Fibroblast of lung (primary cell): ENCODE results near the gene C14orf119. TPM values are rescaled to one million over a fixed set of nuclear protein-coding genes. Genes with fewer than 3 reads are reported as not detected.

Source experiments
- DNase-seq, 2 donors: peaks; one replicate each; pipeline versions ENCODE4 v3.0.0 to v3.0.0-alpha.2; 2010; ENCODE audit warnings: low read depth in 2 of 2
- H2AFZ ChIP-seq: 2 replicates; pipeline ENCODE4 v1.5.1; 2012; ENCODE audit warnings: low read length, control low read depth, inconsistent platforms
- H3K27ac ChIP-seq: 2 replicates; pipeline ENCODE4 v1.5.1; 2011; ENCODE audit warnings: low read length, control low read depth; ENCODE audit not compliant: insufficient read depth
- H3K27me3 ChIP-seq: 2 replicates; pipeline ENCODE4 v1.5.1; 2011; ENCODE audit warnings: mild to moderate bottlenecking, low read length; ENCODE audit not compliant: control insufficient read depth, insufficient read depth
- H3K36me3 ChIP-seq: 2 replicates; pipeline ENCODE4 v1.5.1; 2011; ENCODE audit warnings: low read length; ENCODE audit not compliant: control insufficient read depth, insufficient read depth
- H3K4me1 ChIP-seq: 2 replicates; pipeline ENCODE4 v1.5.1; 2011; ENCODE audit warnings: low read length; ENCODE audit not compliant: control insufficient read depth, insufficient read depth; ENCODE audit errors: extremely low read depth
- H3K4me2 ChIP-seq: 2 replicates; pipeline ENCODE4 v1.5.1; 2011; ENCODE audit warnings: low read length, control low read depth; ENCODE audit not compliant: insufficient read depth; ENCODE audit errors: extremely low read depth
- H3K4me3 ChIP-seq, 4 experiments: fragments of 200-600 bp in 1 of 4; sonication (generic) in 1 of 4; replicated peaks in 1 of 4; 2 replicates each; pipeline ENCODE4 v1.5.1; 2011 to 2016; ENCODE audit warnings: low read length in 4 of 4, low read depth in 3 of 4, mild to moderate bottlenecking in 3 of 4, control low read depth in 2 of 4, inconsistent platforms in 1 of 4, mixed read lengths in 1 of 4; ENCODE audit not compliant: insufficient read depth in 1 of 4; ENCODE audit errors: control extremely low read depth in 1 of 4
- H3K79me2 ChIP-seq: 2 replicates; pipeline ENCODE4 v1.5.1; 2012; ENCODE audit warnings: mild to moderate bottlenecking, low read length, inconsistent platforms; ENCODE audit not compliant: control insufficient read depth, insufficient read depth
- H3K9ac ChIP-seq: 2 replicates; pipeline ENCODE4 v1.5.1; 2011; ENCODE audit warnings: mild to moderate bottlenecking, low read length, control low read depth; ENCODE audit not compliant: insufficient read depth
- H3K9me3 ChIP-seq: 2 replicates; pipeline ENCODE4 v1.5.1; 2012; ENCODE audit warnings: low read depth, low read length; ENCODE audit not compliant: control insufficient read depth, insufficient read depth
- H4K20me1 ChIP-seq: 2 replicates; pipeline ENCODE4 v1.5.1; 2011; ENCODE audit warnings: low read length; ENCODE audit not compliant: control insufficient read depth, insufficient read depth; ENCODE audit errors: extremely low read depth
- CTCF ChIP-seq, 2 donors: IDR thresholded peaks in 1 of 2; conservative IDR thresholded peaks in 1 of 2; 1 replicate in 1 of 2; 2 replicates in 1 of 2; pipeline ENCODE4 v1.5.1; 2011 to 2012; ENCODE audit warnings: low read length in 2 of 2, control low read depth in 1 of 2, inconsistent platforms in 1 of 2, low read depth in 1 of 2, mild to moderate bottlenecking in 1 of 2
- EZH2 ChIP-seq: IDR thresholded peaks from 2 replicates; pipeline ENCODE4 v1.5.1; 2012; ENCODE audit warnings: low read length, control low read depth, mild to moderate bottlenecking; ENCODE audit errors: missing control alignments
- polyA plus RNA-seq, 2 donors: library from polyadenylated mRNA; depleted of rRNA in 1 of 2; stranded (reverse) in 1 of 2; unstranded in 1 of 2; fragments of >200 nt; gene quantifications; 2 replicates each; pipeline ENCODE4 v1.2.1, GENCODE V29; 2011 to 2012; ENCODE audit warnings: missing spikeins in 1 of 2
- total RNA-seq: library from RNA; depleted of rRNA; stranded (reverse); fragments of >200 nt; gene quantifications from 2 replicates; pipeline ENCODE4 v1.2.1, GENCODE V29; 2014

C14orf119 gene
- total and polyA plus RNA-seq, 2 donors (not counting 1 experiment from before 2014, with no cell fraction given) = 55.0 to 115 TPM

GRCh38 chr14:23102801-23103200 is 7.5 kb downstream of the C14orf119 start:
- Histone ChIP-seq H3K4me3 (no peak overlapping the region), H4K20me1 (no peaks in the 10 kb centered on the region), H3K27me3 (no peaks in the 10 kb centered on the region), H3K9me3 (no peaks in the 10 kb centered on the region), H3K4me1 (no peaks in the 10 kb centered on the region), H2AFZ (no peak overlapping the region), H3K9ac (no peak overlapping the region), H3K27ac (no peak overlapping the region), H3K4me2 (no peak overlapping the region), H3K79me2 (peaks cover 14% of the 10 kb centered on the region), H3K36me3 (peaks cover 2% of the 10 kb centered on the region)
- TF ChIP-seq EZH2 (no peak), CTCF (conservative IDR thresholded peaks at IDR 0.05 in 1 of 2, IDR thresholded peaks at IDR 0.05 in 1 of 2; ENCODE audit: low read depth in 1 of 2, low read length in 2 of 2) (no peak)
- no peak for DNase-seq

GRCh38 chr14:23103581-23103980 is 8.3 kb downstream of the C14orf119 start:
- H3K27ac ChIP-seq = no peak overlapping the region
- H3K4me1 ChIP-seq = no peaks in the 10 kb centered on the region
- H3K9me3 ChIP-seq = no peaks in the 10 kb centered on the region
- no peaks in the 10 kb centered on the region for H3K27me3 ChIP-seq
- H3K79me2 ChIP-seq = peaks cover 7% of the 10 kb centered on the region
- H3K9ac ChIP-seq = no peak overlapping the region
- peaks cover 2% of the 10 kb centered on the region for H3K36me3 ChIP-seq
- H4K20me1 ChIP-seq = no peaks in the 10 kb centered on the region
- TF ChIP-seq CTCF (conservative IDR thresholded peaks at IDR 0.05 in 1 of 2, IDR thresholded peaks at IDR 0.05 in 1 of 2; ENCODE audit: low read depth in 1 of 2, low read length in 2 of 2) (no peak), EZH2 (no peak)
- H3K4me2 ChIP-seq = no peak overlapping the region
- H3K4me3 ChIP-seq = no peak overlapping the region
- H2AFZ ChIP-seq = no peak overlapping the region
- no peak for DNase-seq

- peaks cover 2% of the 10 kb centered on the region for H3K79me2 ChIP-seq
- H3K4me2 ChIP-seq = no peak overlapping the region
- no peak overlapping the region for H3K4me3 ChIP-seq
- no peaks in the 10 kb centered on the region for H3K4me1 ChIP-seq
- DNase-seq = no peak
- no peak overlapping the region for H3K9ac ChIP-seq
- H3K36me3 ChIP-seq = peaks cover 2% of the 10 kb centered on the region
- no peaks in the 10 kb centered on the region for H3K27me3 ChIP-seq
- no peak overlapping the region for H3K27ac ChIP-seq
- TF ChIP-seq EZH2 (no peak), CTCF (conservative IDR thresholded peaks at IDR 0.05 in 1 of 2, IDR thresholded peaks at IDR 0.05 in 1 of 2; ENCODE audit: low read depth in 1 of 2, low read length in 2 of 2) (no peak)
- H3K9me3 ChIP-seq = no peaks in the 10 kb centered on the region
- H4K20me1 ChIP-seq = no peaks in the 10 kb centered on the region
- no peak overlapping the region for H2AFZ ChIP-seq
Measured at GRCh38 chr14:23104070-23104590, 8.8 kb downstream of the C14orf119 start.
